GM19328 (cell line): ENCODE data around the gene NELFE.
"Not testable (repeated sequence)": the region's sequence is repeated elsewhere in the genome, so short reads cannot be mapped to it uniquely, and the experiment has no call there.

Experiments used
- ATAC-seq: cut with Tn5 transposase; IDR thresholded peaks from one replicate; pipeline ENCODE4 v1.9.1; 2021; ENCODE audit warnings: mild to moderate bottlenecking, moderate library complexity; ENCODE audit not compliant: unreplicated experiment

NELFE gene

GRCh38 chr6:31952140-31952805, 6.5 kb downstream of the NELFE start:
- no peak for ATAC-seq

GRCh38 chr6:31949926-31950548, 8.7 kb downstream of the NELFE start:
- no peak for ATAC-seq

GRCh38 chr6:31948753-31949413, 9.9 kb downstream of the NELFE start:
- ATAC-seq, result no peak

- no peak for ATAC-seq
Observed at GRCh38 chr6:31948306-31948705, 10.5 kb downstream of the NELFE start.

- no peak for ATAC-seq
Observed at GRCh38 chr6:31947864-31948263, 10.9 kb downstream of the NELFE start.

GRCh38 chr6:31947070-31947675, 11.6 kb downstream of the NELFE start:
- no peak for ATAC-seq

- no peak for ATAC-seq
Observed at GRCh38 chr6:31946370-31946885, 12.3 kb downstream of the NELFE start.

GRCh38 chr6:31945507-31946369, 13.0 kb downstream of the NELFE start, which contains the start of gene CFB:
Gene CFB (plus strand): TSS chr6:31946095. CDS start chr6:31946222, 127 bp downstream.
- no peak for ATAC-seq

- no peak for ATAC-seq
Observed at GRCh38 chr6:31945154-31945506, 13.6 kb downstream of the NELFE start.

GRCh38 chr6:31943742-31944141, 15.0 kb downstream of the NELFE start:
- no peak for ATAC-seq

GRCh38 chr6:31940256-31940664, 18.5 kb downstream of the NELFE start:
- ATAC-seq, result no peak

- ATAC-seq, result no peak
Observed at GRCh38 chr6:31935823-31936222, 22.9 kb downstream of the NELFE start.

GRCh38 chr6:31935021-31935420, 23.8 kb downstream of the NELFE start:
- ATAC-seq, result no peak

- ATAC-seq, result no peak
Observed at GRCh38 chr6:31933537-31933936, 25.2 kb downstream of the NELFE start.

GRCh38 chr6:31932137-31932536, 26.6 kb downstream of the NELFE start:
- ATAC-seq, result not testable (repeated sequence)

GRCh38 chr6:31930962-31931361, 27.8 kb downstream of the NELFE start:
- ATAC-seq, result no peak

GRCh38 chr6:31928672-31928939, 30.2 kb downstream of the NELFE start:
- no peak for ATAC-seq

GRCh38 chr6:31927863-31928671, 30.7 kb downstream of the NELFE start:
- no peak for ATAC-seq

GRCh38 chr6:31927242-31927862, 31.4 kb downstream of the NELFE start, which contains the start of gene C2:
Gene C2 (plus strand): TSS chr6:31927717. CDS start chr6:31927753, 36 bp downstream.
- no peak for ATAC-seq
